Amniotic epithelial cell (primary cell): ENCODE measurements around the gene PTPRQ.
"Not testable (repeated sequence)": the region's sequence is repeated elsewhere in the genome, so short reads cannot be mapped to it uniquely, and the experiment has no call there.

Experiments
- DNase-seq: peaks from one replicate; pipeline ENCODE4 v3.0.0-alpha.2; 2010; ENCODE audit warnings: low read depth

The PTPRQ gene

DNA sequence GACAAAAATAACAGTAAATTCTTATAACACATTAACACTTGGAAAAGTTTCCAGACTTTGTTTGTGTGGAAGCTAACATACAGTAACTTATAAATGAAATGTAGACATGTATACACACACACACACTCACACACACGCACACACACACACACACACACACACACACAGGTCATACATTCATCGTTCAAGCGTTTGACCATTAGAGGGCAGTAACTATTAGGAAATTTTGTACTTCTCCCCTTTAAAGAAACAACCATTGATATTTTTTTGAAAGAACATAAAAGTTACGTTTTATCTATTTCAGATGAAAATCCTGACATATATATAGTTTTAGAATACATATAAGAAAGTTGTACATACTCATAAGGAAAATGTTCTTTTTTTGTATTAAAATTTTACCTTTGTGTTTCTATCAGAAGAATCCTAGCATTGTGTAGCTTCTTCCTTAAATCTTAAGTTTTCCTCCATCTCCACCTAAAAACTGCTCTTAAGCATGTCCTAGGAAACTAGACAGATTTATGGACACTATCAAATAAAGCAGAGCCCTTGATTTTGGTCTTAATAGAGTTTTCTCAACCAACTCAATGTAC, 29.0 kb downstream of the PTPRQ start:
- DNase-seq, result peak; percentile 80

DNA sequence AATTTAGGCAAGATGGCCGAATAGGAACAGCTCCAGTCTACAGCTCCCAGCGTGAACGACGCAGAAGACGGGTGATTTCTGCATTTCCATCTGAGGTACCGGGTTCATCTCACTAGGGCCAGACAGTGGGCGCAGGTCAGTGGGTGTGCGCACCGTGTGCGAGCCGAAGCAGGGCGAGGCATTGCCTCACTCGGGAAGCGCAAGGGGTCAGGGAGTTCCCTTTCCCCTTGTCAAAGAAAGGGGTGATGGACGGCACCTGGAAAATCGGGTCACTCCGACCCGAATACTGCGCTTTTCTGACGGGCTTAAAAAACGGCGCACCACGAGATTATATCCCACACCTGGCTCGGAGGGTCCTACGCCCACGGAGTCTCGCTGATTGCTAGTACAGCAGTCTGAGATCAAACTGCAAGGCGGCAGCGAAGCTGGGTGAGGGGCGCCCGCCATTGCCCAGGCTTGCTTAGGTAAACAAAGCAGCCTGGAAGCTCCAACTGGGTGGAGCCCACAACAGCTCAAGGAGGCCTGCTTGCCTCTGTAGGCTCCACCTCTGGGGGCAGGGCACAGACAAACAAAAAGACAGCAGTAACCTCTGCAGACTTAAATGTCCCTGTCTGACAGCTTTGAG, 33.6 kb downstream of the PTPRQ start:
- not testable (repeated sequence) for DNase-seq

GRCh38 chr12:80484746-80485145, 40.7 kb downstream of the PTPRQ start:
- no peak for DNase-seq

GRCh38 chr12:80485222-80485987, 41.4 kb downstream of the PTPRQ start:
- no peak for DNase-seq

GRCh38 chr12:80490329-80490728, 46.3 kb downstream of the PTPRQ start:
- no peak for DNase-seq

DNA sequence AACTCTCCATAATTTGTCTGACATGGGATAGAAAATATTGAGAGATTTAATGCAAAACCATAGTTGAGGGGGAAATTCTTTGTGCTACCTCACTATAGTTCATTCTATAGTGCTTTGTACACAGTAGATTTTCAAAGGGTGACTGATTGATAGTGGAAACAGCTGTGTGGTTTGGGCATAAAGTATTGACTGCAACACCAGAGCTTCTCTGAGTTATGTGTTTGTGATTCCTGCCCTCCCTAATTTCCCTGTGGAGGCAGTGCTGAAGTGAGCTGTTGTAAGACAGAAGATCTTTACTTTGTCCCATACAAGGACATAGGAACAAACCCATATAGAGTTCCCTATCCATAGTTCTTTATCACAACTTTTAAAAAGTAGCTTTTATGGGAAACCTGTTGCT, 47.1 kb downstream of the PTPRQ start:
- no peak for DNase-seq

DNA sequence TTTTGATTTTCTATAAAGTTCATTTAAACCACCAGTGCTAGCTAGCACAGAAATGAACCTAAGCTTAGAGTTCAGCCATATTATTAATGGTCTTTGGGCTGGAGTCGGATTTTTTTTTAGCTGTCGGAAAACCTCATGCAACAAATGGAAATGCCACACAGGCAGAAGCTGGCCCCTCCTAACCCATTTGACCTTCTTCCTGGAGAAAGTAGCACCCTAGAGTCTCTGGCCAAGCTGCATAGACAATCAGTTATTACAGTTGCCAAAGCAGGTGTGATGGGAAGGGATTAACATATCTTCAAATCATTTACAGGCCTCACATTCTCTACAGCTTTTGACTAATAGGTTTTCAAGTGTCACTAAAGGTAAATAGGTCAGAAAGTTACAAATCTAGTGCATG, 49.4 kb downstream of the PTPRQ start:
- no peak for DNase-seq

DNA sequence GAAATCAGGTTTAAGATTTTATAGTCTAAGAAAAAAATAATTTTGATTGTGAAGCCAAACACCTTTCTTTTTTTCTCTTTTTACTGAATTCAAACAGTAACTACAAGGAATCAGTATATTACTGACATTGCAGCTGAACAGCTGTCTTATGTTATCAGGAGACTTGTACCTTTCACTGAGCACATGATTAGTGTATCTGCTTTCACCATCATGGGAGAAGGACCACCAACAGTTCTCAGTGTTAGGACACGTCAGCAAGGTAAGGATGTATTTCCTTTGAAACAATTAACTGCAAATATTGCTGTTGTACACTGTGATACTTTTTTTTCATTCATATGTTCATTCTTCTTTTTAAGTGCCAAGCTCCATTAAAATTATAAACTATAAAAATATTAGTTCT, 50.8 kb downstream of the PTPRQ start:
- no peak for DNase-seq

DNA sequence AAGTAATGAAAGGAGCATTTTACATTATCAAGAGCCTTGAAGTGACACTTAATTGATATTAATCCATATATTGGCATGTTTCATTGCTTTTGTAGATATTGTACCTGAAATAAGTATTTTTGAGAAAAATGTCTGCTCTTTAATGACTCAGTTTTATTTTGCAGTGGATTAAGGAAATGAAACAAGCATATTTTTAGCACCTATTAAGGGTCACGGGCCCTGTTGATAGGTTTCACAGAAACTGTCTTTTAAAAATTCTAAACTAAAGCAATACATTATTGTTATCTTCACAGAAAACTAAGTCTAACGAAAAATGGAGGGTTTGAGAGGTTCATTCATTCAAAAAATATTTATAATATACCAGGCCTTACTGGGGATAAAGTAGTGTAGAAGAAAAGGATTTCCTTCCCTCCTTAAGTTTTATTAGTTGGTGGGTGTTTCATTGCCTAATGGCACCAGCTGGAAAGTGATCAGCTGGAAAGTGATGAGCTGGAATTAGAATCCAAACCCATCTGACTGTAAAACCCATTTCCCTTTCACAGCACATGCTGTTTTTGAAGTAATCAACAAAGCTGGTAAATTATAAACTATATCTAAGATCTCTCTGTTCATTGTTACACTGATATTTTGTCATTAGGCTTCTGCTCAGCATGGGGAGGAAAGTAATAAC, 54.2 kb downstream of the PTPRQ start:
- no peak for DNase-seq

GRCh38 chr12:80504389-80505163, 60.5 kb downstream of the PTPRQ start:
- DNase-seq, result peak; percentile 17

DNA sequence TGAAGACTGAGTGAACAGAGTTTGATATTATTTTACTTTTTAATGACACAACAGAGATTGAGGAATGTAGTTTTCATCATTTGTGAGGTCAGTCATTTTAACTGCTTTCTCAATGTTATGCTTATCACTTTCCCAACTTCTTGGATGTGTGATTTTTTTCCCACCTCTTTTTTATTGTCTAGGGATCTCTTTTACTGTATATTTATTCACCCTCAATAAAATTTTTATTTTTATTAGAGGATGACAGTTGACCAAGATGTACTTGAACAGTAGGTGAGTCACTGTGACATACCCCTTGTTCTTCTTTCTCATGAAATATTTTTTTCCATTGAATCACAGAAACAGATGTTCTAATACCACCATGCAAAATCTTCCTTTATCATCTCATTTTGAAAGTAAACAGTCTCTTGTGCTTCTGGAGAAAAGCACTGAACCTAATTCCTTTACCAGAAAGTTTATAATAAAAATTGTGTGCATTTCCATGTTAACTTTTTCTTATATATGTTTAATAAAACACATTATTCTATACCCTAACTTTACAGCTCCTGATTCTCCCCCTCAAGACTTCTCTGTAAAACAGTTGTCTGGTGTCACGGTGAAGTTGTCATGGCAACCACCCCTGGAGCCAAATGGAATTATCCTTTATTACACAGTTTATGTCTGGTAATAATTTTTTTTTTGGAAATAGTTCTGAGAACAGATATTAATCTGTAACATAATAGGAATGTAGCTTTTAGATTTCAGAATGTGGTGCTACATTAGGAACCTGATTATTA, 65.9 kb downstream of the PTPRQ start:
- peak; percentile 58 for DNase-seq

DNA sequence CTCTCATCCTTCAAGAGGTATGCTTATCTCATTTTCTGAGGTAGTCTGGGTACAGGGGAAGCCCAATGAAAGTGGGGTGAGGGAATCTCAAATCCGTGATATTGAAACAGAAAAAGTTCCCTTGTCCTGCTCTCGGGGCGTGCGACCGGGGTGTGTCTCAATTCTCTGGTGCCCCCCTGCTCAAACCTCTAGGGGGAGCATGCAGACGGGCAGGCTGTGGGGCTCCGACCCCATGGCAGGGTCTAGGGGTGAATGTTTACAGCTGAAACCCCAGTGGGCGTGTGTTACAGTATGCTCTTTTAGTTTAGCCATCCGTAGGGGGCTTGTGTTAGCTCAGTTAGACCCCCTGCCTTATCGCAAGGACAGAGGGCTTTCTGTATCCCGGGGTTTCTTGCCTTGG, 68.7 kb downstream of the PTPRQ start:
- no peak for DNase-seq

DNA sequence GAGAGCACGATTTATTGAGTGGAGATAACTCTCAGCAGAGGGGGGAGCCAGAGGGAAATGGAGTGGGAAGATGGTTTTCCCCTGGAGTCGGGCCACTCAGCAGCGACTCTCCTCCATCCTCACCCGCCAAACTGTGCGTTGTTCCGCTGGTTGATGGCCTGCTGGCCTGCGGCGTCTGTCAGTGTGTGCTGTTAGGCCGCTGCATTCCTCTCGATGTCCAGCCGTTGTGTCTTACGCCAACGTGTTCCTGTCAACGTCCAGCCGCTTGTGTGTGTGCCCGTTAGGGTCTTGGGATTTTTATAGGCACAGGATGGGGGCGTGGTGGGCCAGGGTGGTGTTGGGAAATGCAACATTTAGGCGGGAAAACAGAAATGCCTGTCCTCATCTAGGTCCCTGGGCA, 69.2 kb downstream of the PTPRQ start:
- no peak for DNase-seq

- DNase-seq, result no peak
These were observed 73.6 kb downstream of the PTPRQ start for GRCh38 chr12:80517655-80518054.

- no peak for DNase-seq
These were observed 87.6 kb downstream of the PTPRQ start for GRCh38 chr12:80531646-80532045.

- DNase-seq, result no peak
These were observed 95.0 kb downstream of the PTPRQ start for GRCh38 chr12:80539029-80539428.

DNA sequence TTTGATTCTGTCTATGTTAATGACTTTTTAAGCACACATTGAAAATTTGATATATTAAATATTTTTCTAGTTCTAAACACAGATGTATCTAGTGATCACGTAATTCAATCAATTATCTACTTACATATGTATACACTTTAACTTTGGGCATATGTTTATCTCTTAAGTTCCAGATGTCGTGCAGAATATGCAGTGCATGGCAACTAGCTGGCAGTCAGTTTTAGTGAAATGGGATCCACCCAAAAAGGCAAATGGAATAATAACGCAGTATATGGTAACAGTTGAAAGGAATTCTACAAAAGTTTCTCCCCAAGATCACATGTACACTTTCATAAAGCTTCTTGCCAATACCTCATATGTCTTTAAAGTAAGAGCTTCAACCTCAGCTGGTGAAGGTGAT, 105.3 kb downstream of the PTPRQ start:
- DNase-seq, result no peak

DNA sequence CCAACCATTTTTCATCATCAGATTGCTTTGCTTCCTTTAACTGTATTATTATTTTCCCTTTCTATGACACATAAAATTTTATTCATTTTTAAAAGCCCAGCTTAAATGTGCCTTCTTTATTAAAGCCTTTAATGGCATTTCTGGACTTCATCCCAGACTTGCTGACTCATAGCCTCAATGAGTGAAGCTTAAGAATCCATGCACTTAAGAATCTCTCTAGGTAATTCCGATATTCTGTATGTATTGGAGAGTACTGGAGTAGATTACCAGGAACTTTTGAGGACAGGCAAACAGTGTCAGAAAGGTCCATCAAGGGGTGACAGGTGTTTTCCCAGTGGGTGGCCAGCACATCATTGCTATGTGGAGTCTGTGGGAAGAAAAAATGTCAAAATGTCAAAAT, 107.9 kb downstream of the PTPRQ start:
- peak; percentile 94 for DNase-seq

DNA sequence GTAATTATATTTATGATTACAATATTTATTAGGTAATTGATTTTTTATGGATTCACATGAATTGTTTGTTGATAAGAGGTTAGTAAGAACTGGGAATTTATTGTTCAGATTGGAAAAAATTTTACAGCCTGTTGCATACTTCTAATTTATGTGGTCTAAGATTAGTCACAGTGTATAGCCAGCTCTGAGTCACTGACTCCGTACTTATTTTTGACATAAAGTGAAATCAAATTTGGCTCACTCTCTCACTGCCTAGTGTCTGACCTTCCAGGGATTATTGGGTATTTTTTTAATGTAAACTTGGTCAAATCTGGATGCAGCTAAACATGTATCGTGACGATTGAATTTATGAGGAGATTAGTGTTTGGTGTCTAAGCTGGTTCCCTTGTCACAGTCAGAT, 109.3 kb downstream of the PTPRQ start:
- DNase-seq, result peak; percentile 82

DNA sequence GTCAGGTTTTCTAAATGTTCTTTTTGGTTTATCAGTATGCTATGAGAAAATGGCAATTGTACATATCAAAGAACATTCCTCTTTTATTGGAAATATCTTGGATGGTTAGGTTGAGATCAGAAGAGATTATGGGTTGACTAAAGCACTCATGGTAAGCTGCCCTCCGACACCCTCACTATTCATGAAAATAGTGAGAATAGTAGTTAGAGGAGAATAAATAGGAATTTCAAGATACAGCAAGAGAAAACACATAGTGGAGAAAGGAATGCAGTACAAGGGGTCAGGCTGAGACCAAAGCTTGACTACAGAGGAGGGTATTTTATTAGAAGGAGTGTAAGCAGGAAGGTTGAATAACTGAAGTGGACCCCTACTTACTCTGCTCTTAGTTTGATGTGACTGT, 112.5 kb downstream of the PTPRQ start:
- no peak for DNase-seq

GRCh38 chr12:80559766-80560165, 115.7 kb downstream of the PTPRQ start:
- DNase-seq, result no peak
